Measurements from ENCODE around the gene CBY1. TPM values are rescaled to one million over a fixed set of nuclear protein-coding genes. Genes with fewer than 3 reads are reported as not detected.

CBY1 gene
- total and polyA plus RNA-seq, 9 of the 15 experiments (the other 6 are each of a cell fraction or from before 2014, with no cell fraction given), result 5.7 to 19.7 (median 10.8) TPM

DNA sequence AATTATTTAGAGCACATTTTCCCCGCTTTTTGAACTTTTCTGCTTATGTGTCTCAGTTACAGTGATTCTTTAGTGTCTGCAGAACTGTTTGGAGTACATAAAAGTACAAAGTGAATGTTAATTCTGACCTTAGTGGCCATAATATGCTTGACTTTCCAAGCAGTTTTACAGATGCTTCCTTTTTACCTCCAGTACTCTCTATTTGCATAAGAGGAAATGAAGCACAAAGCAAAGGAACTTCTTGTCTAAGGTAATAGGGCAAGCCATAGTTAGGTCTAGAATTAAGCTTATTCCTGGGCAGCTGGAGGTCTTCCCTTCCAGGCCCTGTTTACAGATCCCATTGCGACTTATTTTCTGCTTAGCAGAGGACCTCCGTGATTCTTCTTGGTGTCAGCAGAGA, 52.9 kb downstream of the CBY1 start:
- CTCF ChIA-PET (ENCODE audit: low intra/inter-chr PET ratio), result no interaction called here
- Histone ChIP-seq H3K27me3 (ENCODE audit: control insufficient read depth in 2 of 2, insufficient read depth in 2 of 2, low read length in 2 of 2) (no peaks in the 10 kb centered on the region), H4K20me1 (replicated peaks; ENCODE audit: control insufficient read depth, insufficient read depth, low read length) (peaks cover 37% of the 10 kb centered on the region), H3K4me3 (no peak overlapping the region), H2AFZ (ENCODE audit: low read depth, low read length) (no peak overlapping the region), H3K9ac (ENCODE audit: insufficient read depth in 1 of 2, low read depth in 2 of 2, low read length in 2 of 2) (no peak overlapping the region), H3K9me3 (replicated peaks; ENCODE audit: control insufficient read depth, insufficient read depth, low read depth, low read length) (no peaks in the 10 kb centered on the region), H3K4me1 (replicated peaks in 1 of 2; ENCODE audit: control insufficient read depth in 2 of 2, insufficient read depth in 2 of 2, low read length in 2 of 2) (peaks cover 34 to 53% of the 10 kb centered on the region in 2 experiments; a peak in 4 of 5 replicates), H3K36me3 (ENCODE audit: control insufficient read depth, insufficient read depth, low read length) (peaks cover 38% of the 10 kb centered on the region; the same call in 2 of the 3 replicates), H3K79me2 (ENCODE audit: control insufficient read depth, insufficient read depth, low read length) (peaks cover 85% of the 10 kb centered on the region), H3K4me2 (ENCODE audit: insufficient read depth, low read length) (peak overlapping the region; percentile 51; the same call in 1 of the 2 replicates), H3K27ac (ENCODE audit: extremely low read depth, low read depth, low read length) (no peak overlapping the region), H3K9me1 (ENCODE audit: control insufficient read depth, insufficient read depth, low read length) (no peaks in the 10 kb centered on the region)
- POLR2A ChIA-PET, result interaction anchor here (1.3 to 1.4 kb wide), 2 partner anchors 17 to 26 kb away, joined by 3 read pairs; no protein-coding TSS in a partner anchor
- in situ Hi-C loops (cut with MboI) (no loop called here), intact Hi-C loops (cut with micrococcal nuclease) (no loop called here)
- WGBS (ENCODE audit: insufficient coverage, low coverage, missing lambda C conversion rate), result 78% methylated on average over 3 of the region's 3 CpGs
- ATAC-seq (no peak), DNase-seq (ENCODE audit: extremely low read depth in 1 of 4, low spot score in 3 of 4) (no peak), FAIRE-seq (no peak)
- no TSS peak for BruUV-seq (replicated peaks)
- TF ChIP-seq FIP1L1 (IDR thresholded peaks at IDR 0.05; ENCODE audit: low read depth, low read length, poor library complexity, severe bottlenecking) (no peak), C11orf30 (IDR thresholded peaks at IDR 0.05; ENCODE audit: low read depth) (no peak), BRD4 (IDR thresholded peaks at IDR 0.05) (no peak), TFE3 (CRISPR knock-in tag; IDR thresholded peaks at IDR 0.05) (no peak), KLF1 (tag; IDR thresholded peaks at IDR 0.05) (no peak), MAX (CRISPR knock-in tag; IDR thresholded peaks at IDR 0.05) (no peak), CREBBP (IDR thresholded peaks at IDR 0.05; ENCODE audit: low read depth, low read length) (no peak), MXI1 (IDR thresholded peaks at IDR 0.05; ENCODE audit: low read depth, low read length) (no peak)
- TF ChIP-seq, protein P1, sequence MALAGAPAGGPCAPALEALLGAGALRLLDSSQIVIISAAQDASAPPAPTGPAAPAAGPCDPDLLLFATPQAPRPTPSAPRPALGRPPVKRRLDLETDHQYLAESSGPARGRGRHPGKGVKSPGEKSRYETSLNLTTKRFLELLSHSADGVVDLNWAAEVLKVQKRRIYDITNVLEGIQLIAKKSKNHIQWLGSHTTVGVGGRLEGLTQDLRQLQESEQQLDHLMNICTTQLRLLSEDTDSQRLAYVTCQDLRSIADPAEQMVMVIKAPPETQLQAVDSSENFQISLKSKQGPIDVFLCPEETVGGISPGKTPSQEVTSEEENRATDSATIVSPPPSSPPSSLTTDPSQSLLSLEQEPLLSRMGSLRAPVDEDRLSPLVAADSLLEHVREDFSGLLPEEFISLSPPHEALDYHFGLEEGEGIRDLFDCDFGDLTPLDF (CRISPR knock-in tag; IDR thresholded peaks at IDR 0.05), result no peak
